Measurements from ENCODE around the gene ANXA7.

ANXA7 gene

GRCh38 chr10:73413528-73414229 is at the start of gene ANXA7:
Gene ANXA7, minus strand, starts transcription at chr10:73414058. Its CDS starts 13,202 bp downstream, at chr10:73400856.
- peak; percentile 76 for TF ChIP-seq POLR2A (IDR thresholded peaks at IDR 0.05; ENCODE audit: low read depth, low read length)
- peak; percentile 96 for DNase-seq (ENCODE audit: insufficient read length, low spot score)
- no peak for FAIRE-seq

GRCh38 chr10:73460897-73461296 is 47.0 kb upstream of the ANXA7 start:
- no peak for TF ChIP-seq POLR2A (IDR thresholded peaks at IDR 0.05; ENCODE audit: low read depth, low read length)
- FAIRE-seq = no peak
- DNase-seq (ENCODE audit: insufficient read length, low spot score) = no peak

DNA sequence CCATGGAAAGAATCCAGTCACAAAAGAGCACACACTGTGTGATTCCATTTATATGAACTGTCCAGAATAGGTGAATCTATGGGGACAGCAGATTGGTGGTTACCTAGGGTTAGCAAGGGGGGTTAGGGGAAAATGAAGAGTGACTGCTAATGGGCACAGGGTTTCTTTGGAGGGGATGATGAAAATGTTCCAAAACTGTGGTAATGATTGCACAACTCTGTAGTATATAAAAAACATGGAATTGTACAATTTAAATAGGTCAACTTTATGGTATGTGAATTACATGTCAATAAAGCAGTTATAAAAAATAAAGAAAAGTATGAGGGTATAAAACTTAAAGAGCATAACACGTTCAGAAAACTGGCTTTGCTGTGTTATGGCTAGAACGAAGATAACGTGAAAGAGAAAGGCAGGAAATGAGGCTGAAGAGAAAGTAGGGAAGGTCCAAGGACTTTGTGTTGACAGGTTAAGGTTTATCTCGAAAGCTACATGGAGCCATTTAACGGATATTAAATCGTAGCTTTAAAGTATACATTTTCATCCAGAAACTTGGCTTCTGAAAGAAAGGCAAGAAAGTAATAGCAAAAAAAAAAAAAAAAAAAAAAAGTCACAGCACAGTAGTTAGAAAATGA is 45.9 kb upstream of the ANXA7 start:
- DNase-seq (ENCODE audit: insufficient read length, low spot score) (no peak), FAIRE-seq (peak; percentile 36)

GRCh38 chr10:73456187-73456890 is 42.5 kb upstream of the ANXA7 start:
- no peak for DNase-seq (ENCODE audit: insufficient read length, low spot score)
- FAIRE-seq = peak; percentile 82
- no peak for TF ChIP-seq POLR2A (IDR thresholded peaks at IDR 0.05; ENCODE audit: low read depth, low read length)

More for the DNA sequence above, 45.9 kb upstream of the ANXA7 start:
- TF ChIP-seq POLR2A (IDR thresholded peaks at IDR 0.05; ENCODE audit: low read depth, low read length) = no peak

DNA sequence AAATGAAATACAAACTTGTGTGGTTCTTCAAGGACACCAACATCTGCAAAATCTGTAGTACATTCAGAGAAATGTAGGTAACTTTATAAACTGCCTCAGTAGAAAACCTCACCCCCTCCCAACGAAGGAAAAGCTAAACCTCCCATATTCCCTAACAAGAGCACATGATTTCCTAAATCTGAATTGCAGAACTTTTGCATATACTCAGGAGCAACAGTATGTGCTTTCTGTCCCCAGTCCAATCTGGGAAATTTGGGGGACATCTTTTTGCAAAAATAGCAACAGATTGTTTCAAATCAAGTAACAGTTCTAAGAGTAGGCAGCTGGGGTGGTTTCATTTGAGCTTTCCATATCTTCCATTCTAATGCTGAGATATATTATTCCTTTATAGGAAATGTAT is 35.3 kb upstream of the ANXA7 start:
- TF ChIP-seq POLR2A (IDR thresholded peaks at IDR 0.05; ENCODE audit: low read depth, low read length) = no peak
- FAIRE-seq (peak; percentile 62), DNase-seq (ENCODE audit: insufficient read length, low spot score) (no peak)

DNA sequence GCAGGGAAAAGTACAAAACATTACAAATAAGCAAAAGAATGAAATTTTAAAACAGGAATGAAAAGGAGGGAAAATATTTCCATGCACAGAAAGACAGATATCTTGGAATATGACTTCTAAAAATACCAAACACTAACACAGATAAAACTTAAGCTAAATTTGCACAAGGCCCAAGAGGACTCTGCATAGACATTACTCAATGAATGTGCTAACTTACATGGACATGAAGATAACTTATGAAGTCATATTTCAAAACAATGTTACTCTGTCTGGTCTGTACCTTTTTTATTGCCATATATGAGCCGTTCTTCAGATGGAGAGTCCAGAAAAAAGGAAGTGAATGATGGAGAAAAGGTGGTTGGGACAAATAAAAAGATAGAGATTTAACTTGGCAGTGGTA is 34.5 kb upstream of the ANXA7 start:
- no peak for DNase-seq (ENCODE audit: insufficient read length, low spot score)
- TF ChIP-seq POLR2A (IDR thresholded peaks at IDR 0.05; ENCODE audit: low read depth, low read length) = no peak
- peak; percentile 23 for FAIRE-seq

- DNase-seq (ENCODE audit: insufficient read length, low spot score) = no peak
- TF ChIP-seq POLR2A (IDR thresholded peaks at IDR 0.05; ENCODE audit: low read depth, low read length) = no peak
- FAIRE-seq = peak; percentile 87
Observed at GRCh38 chr10:73446926-73447325, 33.1 kb upstream of the ANXA7 start.

GRCh38 chr10:73444457-73444856 is 30.6 kb upstream of the ANXA7 start:
- TF ChIP-seq POLR2A (IDR thresholded peaks at IDR 0.05; ENCODE audit: low read depth, low read length) = no peak
- DNase-seq (ENCODE audit: insufficient read length, low spot score) (no peak), FAIRE-seq (peak; percentile 76)

- DNase-seq (ENCODE audit: insufficient read length, low spot score) = peak; percentile 35
- FAIRE-seq = peak; percentile 97
- no peak for TF ChIP-seq POLR2A (IDR thresholded peaks at IDR 0.05; ENCODE audit: low read depth, low read length)
Observed at GRCh38 chr10:73439605-73440312, 25.9 kb upstream of the ANXA7 start.

DNA sequence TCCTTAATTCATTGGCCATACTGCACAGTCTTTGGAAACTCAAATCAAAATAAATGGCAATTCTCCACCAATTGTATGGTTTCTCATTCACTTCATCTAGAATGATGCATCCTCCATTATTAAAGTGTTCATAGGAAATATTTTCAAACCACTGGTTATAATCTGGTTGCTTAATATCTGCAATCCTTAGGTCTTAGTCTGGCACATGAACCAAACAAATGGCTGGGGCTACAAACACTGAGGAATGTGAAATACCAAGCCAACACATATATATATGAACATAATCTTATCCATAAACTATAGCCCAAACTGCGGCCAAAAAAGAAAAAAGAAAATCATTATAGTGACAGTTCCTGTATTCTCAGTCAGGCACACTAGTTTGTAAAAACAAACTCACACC is 25.2 kb upstream of the ANXA7 start:
- DNase-seq (ENCODE audit: insufficient read length, low spot score) = no peak
- FAIRE-seq = peak; percentile 55
- no peak for TF ChIP-seq POLR2A (IDR thresholded peaks at IDR 0.05; ENCODE audit: low read depth, low read length)

DNA sequence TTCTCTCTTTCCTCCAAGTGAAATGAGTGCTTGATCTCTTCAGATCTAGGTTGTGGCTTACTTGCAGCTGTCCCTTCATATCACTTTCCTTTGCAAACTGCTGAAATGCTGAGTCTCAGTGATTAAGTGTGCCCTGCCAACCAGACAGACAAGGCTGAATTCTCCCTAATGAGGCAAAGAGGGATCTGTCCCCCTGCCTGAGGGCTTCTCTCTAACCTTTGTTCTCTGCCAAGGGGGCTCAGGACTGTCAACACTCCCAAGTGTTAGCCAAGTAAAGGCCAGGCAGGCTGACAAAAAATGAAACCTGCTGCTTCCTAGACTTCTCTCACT is 19.6 kb upstream of the ANXA7 start, which contains the start of gene MSS51:
Gene MSS51, minus strand, starts transcription at position 24 of the 330 bp plus-strand sequence. CDS start 5,277 bp downstream, outside the sequence.
- TF ChIP-seq POLR2A (IDR thresholded peaks at IDR 0.05; ENCODE audit: low read depth, low read length) = no peak
- DNase-seq (ENCODE audit: insufficient read length, low spot score) (no peak), FAIRE-seq (peak; percentile 41)

DNA sequence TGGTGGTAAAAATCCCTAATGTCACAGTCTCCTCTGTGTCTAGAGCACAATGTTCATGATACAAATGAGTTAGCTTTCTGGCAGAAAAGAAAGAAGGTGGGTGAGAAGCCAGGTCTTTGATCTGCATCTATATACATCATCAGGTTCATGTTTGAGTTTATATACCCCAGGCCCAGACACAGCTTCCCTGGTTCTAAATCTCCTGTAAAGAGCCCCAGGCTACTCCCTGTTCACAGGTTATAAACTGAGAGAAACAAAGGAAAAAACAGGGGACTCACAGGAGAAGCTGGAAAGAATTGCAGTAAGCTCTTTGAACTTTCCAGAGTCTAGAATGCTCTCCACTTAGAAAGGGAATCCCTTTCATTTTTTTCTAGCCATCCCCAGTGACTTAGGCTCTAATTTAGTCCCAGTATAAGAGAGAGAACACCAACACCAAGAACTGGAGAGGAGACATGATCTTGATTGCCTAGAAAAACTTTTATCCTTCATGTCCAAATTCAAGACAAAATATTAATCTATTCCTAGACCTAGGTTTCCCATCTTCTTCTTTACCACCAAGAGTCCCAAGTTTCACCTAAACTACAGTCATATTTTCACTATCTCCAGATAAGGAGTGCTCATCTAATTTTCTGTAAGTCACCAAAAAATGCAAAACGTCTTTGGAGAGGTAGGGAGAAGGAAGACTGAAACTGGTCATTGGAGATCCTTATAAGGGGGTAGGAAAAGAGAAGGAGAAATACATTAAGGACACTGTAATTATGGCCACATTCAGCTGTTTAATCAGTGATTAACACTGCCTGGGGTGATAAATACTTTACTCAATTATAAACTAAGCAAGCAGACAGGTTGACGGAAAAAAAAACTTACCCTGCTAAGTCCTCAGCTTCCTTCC is 19.0 kb upstream of the ANXA7 start:
- DNase-seq (ENCODE audit: insufficient read length, low spot score) (no peak), FAIRE-seq (peak; percentile 30)
- TF ChIP-seq POLR2A (IDR thresholded peaks at IDR 0.05; ENCODE audit: low read depth, low read length) = no peak

- DNase-seq (ENCODE audit: insufficient read length, low spot score) (no peak), FAIRE-seq (no peak)
- TF ChIP-seq POLR2A (IDR thresholded peaks at IDR 0.05; ENCODE audit: low read depth, low read length) = no peak
Observed at GRCh38 chr10:73426318-73426717, 12.5 kb upstream of the ANXA7 start.
